ENCODE results near the gene PI3. TPM values are rescaled to one million over a fixed set of nuclear protein-coding genes. Genes with fewer than 3 reads are reported as not detected.

PI3 gene
- total and polyA plus RNA-seq, 4 donors, result 28.0 to 416 (median 67.6) TPM

DNA sequence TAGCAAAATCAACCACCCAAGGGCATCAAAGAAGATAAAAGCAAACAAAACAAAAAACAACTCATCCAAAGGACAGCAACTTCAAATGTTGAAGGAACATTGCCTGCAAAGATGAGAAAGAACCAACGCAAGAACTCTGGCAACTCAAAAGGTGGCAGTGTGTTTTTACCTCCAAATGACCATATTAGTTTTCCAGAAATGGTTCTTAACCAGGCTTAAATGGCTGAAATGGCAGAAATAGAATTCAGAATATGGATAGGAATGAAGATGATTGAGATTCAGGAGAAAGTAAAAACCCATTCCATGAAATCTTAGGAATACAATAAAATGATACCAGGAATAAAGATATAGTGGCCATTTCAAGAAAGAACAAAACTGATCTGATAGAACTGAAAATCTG, 9.8 kb upstream of the PI3 start:
- TF ChIP-seq, protein P1, sequence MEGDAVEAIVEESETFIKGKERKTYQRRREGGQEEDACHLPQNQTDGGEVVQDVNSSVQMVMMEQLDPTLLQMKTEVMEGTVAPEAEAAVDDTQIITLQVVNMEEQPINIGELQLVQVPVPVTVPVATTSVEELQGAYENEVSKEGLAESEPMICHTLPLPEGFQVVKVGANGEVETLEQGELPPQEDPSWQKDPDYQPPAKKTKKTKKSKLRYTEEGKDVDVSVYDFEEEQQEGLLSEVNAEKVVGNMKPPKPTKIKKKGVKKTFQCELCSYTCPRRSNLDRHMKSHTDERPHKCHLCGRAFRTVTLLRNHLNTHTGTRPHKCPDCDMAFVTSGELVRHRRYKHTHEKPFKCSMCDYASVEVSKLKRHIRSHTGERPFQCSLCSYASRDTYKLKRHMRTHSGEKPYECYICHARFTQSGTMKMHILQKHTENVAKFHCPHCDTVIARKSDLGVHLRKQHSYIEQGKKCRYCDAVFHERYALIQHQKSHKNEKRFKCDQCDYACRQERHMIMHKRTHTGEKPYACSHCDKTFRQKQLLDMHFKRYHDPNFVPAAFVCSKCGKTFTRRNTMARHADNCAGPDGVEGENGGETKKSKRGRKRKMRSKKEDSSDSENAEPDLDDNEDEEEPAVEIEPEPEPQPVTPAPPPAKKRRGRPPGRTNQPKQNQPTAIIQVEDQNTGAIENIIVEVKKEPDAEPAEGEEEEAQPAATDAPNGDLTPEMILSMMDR (IDR thresholded peaks at IDR 0.05; ENCODE audit: control extremely low read depth, extremely low read depth), result no peak
- Histone ChIP-seq H3K4me3 (no peak overlapping the region), H3K9ac (ENCODE audit: insufficient read depth in 1 of 2, low read length in 2 of 2) (no peak overlapping the region), H3K27me3 (ENCODE audit: control insufficient read depth in 3 of 3, insufficient read depth in 3 of 3, low read length in 2 of 3) (no peaks in the 10 kb centered on the region), H3K27ac (ENCODE audit: low read depth in 1 of 2, low read length in 1 of 2) (no peak overlapping the region), H3K36me3 (ENCODE audit: control insufficient read depth in 4 of 4, insufficient read depth in 4 of 4, low read length in 4 of 4) (no peaks in the 10 kb centered on the region), H3K9me3 (ENCODE audit: control insufficient read depth in 4 of 4, insufficient read depth in 3 of 4, low read length in 3 of 4) (peaks cover 0 to 4% (median 2%) of the 10 kb centered on the region in 4 donors), H3K4me1 (ENCODE audit: control insufficient read depth in 5 of 5, insufficient read depth in 5 of 5, low read length in 5 of 5) (no peaks in the 10 kb centered on the region)
- 85 to 93% methylated on average over 1 of the region's 1 CpG for WGBS, 2 donors
- DNase-seq (no peak), ATAC-seq (ENCODE audit: insufficient read depth, low FRiP score) (no peak)

- Histone ChIP-seq H3K4me1 (ENCODE audit: control insufficient read depth in 5 of 5, insufficient read depth in 5 of 5, low read length in 5 of 5) (no peaks in the 10 kb centered on the region), H3K27ac (ENCODE audit: low read depth in 1 of 2, low read length in 1 of 2) (no peak overlapping the region), H3K9ac (ENCODE audit: insufficient read depth in 1 of 2, low read length in 2 of 2) (no peak overlapping the region), H3K4me3 (no peak overlapping the region), H3K9me3 (ENCODE audit: control insufficient read depth in 4 of 4, insufficient read depth in 3 of 4, low read length in 3 of 4) (no peaks in the 10 kb centered on the region), H3K36me3 (ENCODE audit: control insufficient read depth in 4 of 4, insufficient read depth in 4 of 4, low read length in 4 of 4) (no peaks in the 10 kb centered on the region), H3K27me3 (ENCODE audit: control insufficient read depth in 3 of 3, insufficient read depth in 3 of 3, low read length in 2 of 3) (no peaks in the 10 kb centered on the region)
- 15 to 21% methylated on average over 1 of the region's 1 CpG for WGBS, 2 donors
- ATAC-seq (ENCODE audit: insufficient read depth, low FRiP score), result no peak
- TF ChIP-seq, protein P1 (IDR thresholded peaks at IDR 0.05; ENCODE audit: control extremely low read depth, extremely low read depth), result no peak
- DNase-seq, result no peak
Measured at GRCh38 chr20:45173522-45173921, 1.2 kb upstream of the PI3 start.

DNA sequence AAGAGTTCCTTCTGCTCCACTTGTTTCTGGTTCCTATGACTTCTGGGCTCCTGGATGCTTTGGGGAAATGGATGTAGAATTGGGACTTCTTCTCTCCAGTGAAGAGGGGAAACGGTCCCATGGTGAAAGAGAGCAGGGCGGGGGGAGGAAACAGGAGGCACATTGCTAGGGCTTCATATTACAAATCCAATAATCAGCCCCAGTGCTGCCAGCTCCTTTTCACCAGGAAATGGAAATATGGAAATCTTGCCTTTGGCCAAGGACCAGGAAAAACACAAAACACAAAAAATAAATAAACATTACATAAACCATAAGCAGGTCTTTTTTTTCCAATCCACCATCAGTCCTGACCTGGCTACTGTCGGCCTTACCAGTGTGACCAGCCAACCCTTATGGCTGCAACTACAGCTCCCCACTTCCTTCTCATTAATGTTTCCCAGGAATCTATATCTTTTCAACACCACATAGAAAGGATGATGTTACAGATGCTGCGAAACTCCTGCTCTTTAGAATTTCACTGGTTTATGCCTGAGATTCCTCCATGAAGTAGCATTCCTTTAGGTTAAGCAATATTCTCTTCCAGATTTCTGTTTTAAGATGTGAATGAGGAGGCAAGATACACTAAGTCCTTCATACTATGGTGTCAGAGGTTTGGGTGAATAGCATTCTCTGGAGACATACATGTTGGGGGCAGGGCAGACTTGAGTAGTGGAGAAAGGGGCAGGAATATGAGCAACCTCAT, 2.0 kb downstream of the PI3 start:
- TF ChIP-seq, protein P1 (IDR thresholded peaks at IDR 0.05; ENCODE audit: control extremely low read depth, extremely low read depth), result no peak
- no peaks in the 10 kb centered on the region for H3K9me3 ChIP-seq (ENCODE audit: control insufficient read depth in 4 of 4, insufficient read depth in 3 of 4, low read length in 3 of 4)
- no peak overlapping the region for H3K9ac ChIP-seq (ENCODE audit: insufficient read depth in 1 of 2, low read length in 2 of 2)
- no peaks in the 10 kb centered on the region for H3K36me3 ChIP-seq (ENCODE audit: control insufficient read depth in 4 of 4, insufficient read depth in 4 of 4, low read length in 4 of 4)
- WGBS, 2 donors, result 77 to 79% methylated on average over 4 of the region's 4 CpGs
- no peak overlapping the region for H3K4me3 ChIP-seq
- no peaks in the 10 kb centered on the region for H3K4me1 ChIP-seq (ENCODE audit: control insufficient read depth in 5 of 5, insufficient read depth in 5 of 5, low read length in 5 of 5)
- no peak overlapping the region for H3K27ac ChIP-seq (ENCODE audit: low read depth in 1 of 2, low read length in 1 of 2)
- DNase-seq (no peak), ATAC-seq (ENCODE audit: insufficient read depth, low FRiP score) (no peak)
- H3K27me3 ChIP-seq (ENCODE audit: control insufficient read depth in 3 of 3, insufficient read depth in 3 of 3, low read length in 2 of 3), result no peaks in the 10 kb centered on the region

DNA sequence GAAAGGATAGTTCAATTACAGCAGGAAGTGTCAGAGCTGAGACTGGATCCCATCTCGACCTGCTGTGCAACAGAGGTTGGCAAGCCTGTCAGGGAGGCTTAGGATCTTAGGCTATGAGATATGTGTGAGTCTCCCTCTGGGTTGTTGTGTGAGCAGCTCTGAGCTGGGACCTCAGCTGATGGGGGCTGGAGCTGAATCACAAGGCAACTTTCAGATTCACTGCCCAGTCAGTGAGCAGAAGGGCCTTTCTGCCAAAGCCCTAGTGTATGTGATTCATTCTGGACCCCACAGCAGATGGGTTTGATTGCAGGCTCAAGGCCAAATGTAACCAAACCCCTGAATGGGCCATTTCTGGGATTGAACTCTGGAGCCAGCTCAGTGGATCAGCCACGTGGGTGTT, 4.5 kb downstream of the PI3 start:
- 59 to 63% methylated on average over 2 of the region's 2 CpGs for WGBS, 2 donors

More for the DNA sequence above, 4.5 kb downstream of the PI3 start:
- TF ChIP-seq, protein P1 (IDR thresholded peaks at IDR 0.05; ENCODE audit: control extremely low read depth, extremely low read depth), result no peak
- Histone ChIP-seq H3K4me1 (ENCODE audit: control insufficient read depth in 5 of 5, insufficient read depth in 5 of 5, low read length in 5 of 5) (no peaks in the 10 kb centered on the region), H3K9ac (ENCODE audit: insufficient read depth in 1 of 2, low read length in 2 of 2) (no peak overlapping the region), H3K4me3 (no peak overlapping the region), H3K27me3 (ENCODE audit: control insufficient read depth in 3 of 3, insufficient read depth in 3 of 3, low read length in 2 of 3) (no peaks in the 10 kb centered on the region), H3K36me3 (ENCODE audit: control insufficient read depth in 4 of 4, insufficient read depth in 4 of 4, low read length in 4 of 4) (no peaks in the 10 kb centered on the region), H3K27ac (ENCODE audit: low read depth in 1 of 2, low read length in 1 of 2) (no peak overlapping the region), H3K9me3 (ENCODE audit: control insufficient read depth in 4 of 4, insufficient read depth in 3 of 4, low read length in 3 of 4) (peaks cover 0 to 2% (median 0%) of the 10 kb centered on the region in 4 donors)
- ATAC-seq (ENCODE audit: insufficient read depth, low FRiP score), result no peak
- DNase-seq, result no peak
